ENCODE measurements around the gene KCNQ1OT1. TPM values are rescaled to one million over a fixed set of nuclear protein-coding genes. Genes with fewer than 3 reads are reported as not detected.
"Not testable (repeated sequence)": the region's sequence is repeated elsewhere in the genome, so short reads cannot be mapped to it uniquely, and the experiment has no call there.

The KCNQ1OT1 gene
- total RNA-seq, 1 donor from 2014 or later, result 0.54 TPM

- intact Hi-C loops (cut with micrococcal nuclease), result no loop called here
Measured at GRCh38 chr11:2655834-2656622, 43.8 kb downstream of the KCNQ1OT1 start.

GRCh38 chr11:2655016-2655719, 44.6 kb downstream of the KCNQ1OT1 start:
- intact Hi-C loops (cut with micrococcal nuclease), result no loop called here

GRCh38 chr11:2653930-2654739, 45.7 kb downstream of the KCNQ1OT1 start:
- intact Hi-C loops (cut with micrococcal nuclease), result no loop called here

GRCh38 chr11:2653198-2653551, 46.6 kb downstream of the KCNQ1OT1 start:
- intact Hi-C loops (cut with micrococcal nuclease), result no loop called here

GRCh38 chr11:2652333-2653197, 47.2 kb downstream of the KCNQ1OT1 start:
- intact Hi-C loops (cut with micrococcal nuclease), result no loop called here

- intact Hi-C loops (cut with micrococcal nuclease), result no loop called here
Measured at GRCh38 chr11:2651826-2652271, 47.9 kb downstream of the KCNQ1OT1 start.

GRCh38 chr11:2651054-2651617, 48.7 kb downstream of the KCNQ1OT1 start:
- intact Hi-C loops (cut with micrococcal nuclease), result no loop called here

- intact Hi-C loops (cut with micrococcal nuclease), result no loop called here
Measured at GRCh38 chr11:2650343-2650867, 49.4 kb downstream of the KCNQ1OT1 start.

GRCh38 chr11:2649848-2650247, 49.9 kb downstream of the KCNQ1OT1 start:
- intact Hi-C loops (cut with micrococcal nuclease), result no loop called here

GRCh38 chr11:2649400-2649799, 50.4 kb downstream of the KCNQ1OT1 start:
- intact Hi-C loops (cut with micrococcal nuclease), result no loop called here

- intact Hi-C loops (cut with micrococcal nuclease), result no loop called here
Measured at GRCh38 chr11:2647953-2648352, 51.8 kb downstream of the KCNQ1OT1 start.

GRCh38 chr11:2647167-2647566, 52.6 kb downstream of the KCNQ1OT1 start:
- intact Hi-C loops (cut with micrococcal nuclease), result no loop called here

GRCh38 chr11:2645779-2646118, 54.0 kb downstream of the KCNQ1OT1 start:
- intact Hi-C loops (cut with micrococcal nuclease), result no loop called here

GRCh38 chr11:2644844-2645778, 54.7 kb downstream of the KCNQ1OT1 start:
- intact Hi-C loops (cut with micrococcal nuclease), result no loop called here

- intact Hi-C loops (cut with micrococcal nuclease), result no loop called here
Measured at GRCh38 chr11:2643746-2644145, 56.0 kb downstream of the KCNQ1OT1 start.

- intact Hi-C loops (cut with micrococcal nuclease), result no loop called here
Measured at GRCh38 chr11:2641623-2642022, 58.2 kb downstream of the KCNQ1OT1 start.

GRCh38 chr11:2639763-2640162, 60.0 kb downstream of the KCNQ1OT1 start:
- intact Hi-C loops (cut with micrococcal nuclease), result not testable (repeated sequence)

GRCh38 chr11:2631161-2631560, 68.6 kb downstream of the KCNQ1OT1 start:
- intact Hi-C loops (cut with micrococcal nuclease), result loop anchor here (5.0 kb wide), 1 partner anchor 1136 kb away; no protein-coding TSS in a partner anchor

- intact Hi-C loops (cut with micrococcal nuclease), result loop anchor here (5.0 kb wide), 1 partner anchor 1137 kb away; no protein-coding TSS in a partner anchor
Measured at GRCh38 chr11:2630679-2631078, 69.1 kb downstream of the KCNQ1OT1 start.
